Measurements from ENCODE around the gene JPH3. TPM values are rescaled to one million over a fixed set of nuclear protein-coding genes. Genes with fewer than 3 reads are reported as not detected.

The JPH3 gene
- total and polyA plus RNA-seq, 10 of the 15 experiments (the other 5 are each of a cell fraction or from before 2014, with no cell fraction given) = 0.05 TPM; not detected in 9

DNA sequence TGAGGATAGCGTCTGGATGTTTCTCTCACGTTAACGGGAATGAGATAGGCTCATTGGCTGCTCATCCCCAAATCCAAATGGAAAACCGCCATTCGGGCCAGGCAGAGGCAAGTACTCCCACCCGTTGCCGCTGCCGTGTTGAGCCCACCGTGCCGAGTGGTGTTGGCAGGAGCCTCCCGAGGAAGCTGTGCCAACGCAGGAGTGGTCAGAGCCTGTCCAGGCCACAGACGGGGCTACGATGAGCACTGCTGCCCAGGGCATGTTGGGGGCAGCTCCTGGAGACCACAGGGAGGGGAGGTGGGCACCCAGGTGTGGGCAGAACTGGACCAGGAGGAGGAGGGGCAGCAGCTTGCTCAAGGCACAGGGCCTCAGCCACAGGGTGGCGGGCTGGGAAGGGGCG is 91.5 kb downstream of the JPH3 start (continued):
- TF ChIP-seq MEF2A (IDR thresholded peaks at IDR 0.05; ENCODE audit: insufficient read depth, low read depth, low read length) (no peak), ZZZ3 (IDR thresholded peaks at IDR 0.05; ENCODE audit: control insufficient read depth, insufficient read length, low read depth) (no peak)

DNA sequence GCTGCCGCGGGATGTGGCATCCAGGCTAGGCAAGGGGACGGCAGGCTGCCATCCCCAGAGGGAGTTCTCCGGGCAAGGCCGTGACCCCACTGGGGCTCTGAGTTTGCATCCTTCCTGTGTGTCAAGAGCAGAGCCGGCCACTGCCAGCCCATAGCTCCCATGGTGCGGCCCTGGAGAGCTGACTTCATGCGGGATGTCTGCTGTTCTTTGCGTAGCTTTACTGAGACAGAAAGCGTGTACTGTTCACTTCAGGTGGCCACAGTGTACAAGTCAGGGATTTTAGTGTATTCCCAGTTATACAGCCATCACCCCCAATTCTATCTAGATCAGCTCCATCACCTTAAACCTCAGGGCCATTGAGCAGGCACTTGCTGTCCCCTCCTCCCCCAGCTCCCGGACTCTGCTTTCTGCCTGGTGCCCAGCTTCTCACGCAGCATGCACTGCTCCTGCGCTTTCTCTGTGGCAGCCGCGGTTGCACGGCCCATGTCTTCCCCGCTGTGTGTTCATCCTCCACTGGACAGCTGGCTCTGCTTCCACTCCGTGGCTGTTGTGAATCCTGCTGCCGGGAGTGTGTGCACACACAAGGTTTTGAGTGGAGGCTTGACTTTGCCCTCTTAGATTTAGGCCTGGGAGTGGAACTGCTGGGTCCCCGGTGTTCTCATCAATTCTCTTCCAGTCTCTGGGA is 92.3 kb downstream of the JPH3 start:
- no peaks in the 10 kb centered on the region for H4K20me1 ChIP-seq (ENCODE audit: control insufficient read depth, insufficient read depth)
- WGBS (ENCODE audit: insufficient coverage, insufficient replicate concordance, low lambda C conversion rate, missing lambda C conversion rate) = 98% methylated on average over 20 of the region's 20 CpGs
- no peak overlapping the region for H3K4me2 ChIP-seq (ENCODE audit: control insufficient read depth, insufficient read depth)
- no peaks in the 10 kb centered on the region for H3K9me3 ChIP-seq (replicated peaks; ENCODE audit: control insufficient read depth, insufficient read depth, low read length)
- no peak for TF ChIP-seq TAF1 (IDR thresholded peaks at IDR 0.05; ENCODE audit: borderline replicate concordance, low read depth, low read length)
- no peak for TF ChIP-seq BCL11A (IDR thresholded peaks at IDR 0.05; ENCODE audit: low read depth, low read length)
- TF ChIP-seq, protein P1, sequence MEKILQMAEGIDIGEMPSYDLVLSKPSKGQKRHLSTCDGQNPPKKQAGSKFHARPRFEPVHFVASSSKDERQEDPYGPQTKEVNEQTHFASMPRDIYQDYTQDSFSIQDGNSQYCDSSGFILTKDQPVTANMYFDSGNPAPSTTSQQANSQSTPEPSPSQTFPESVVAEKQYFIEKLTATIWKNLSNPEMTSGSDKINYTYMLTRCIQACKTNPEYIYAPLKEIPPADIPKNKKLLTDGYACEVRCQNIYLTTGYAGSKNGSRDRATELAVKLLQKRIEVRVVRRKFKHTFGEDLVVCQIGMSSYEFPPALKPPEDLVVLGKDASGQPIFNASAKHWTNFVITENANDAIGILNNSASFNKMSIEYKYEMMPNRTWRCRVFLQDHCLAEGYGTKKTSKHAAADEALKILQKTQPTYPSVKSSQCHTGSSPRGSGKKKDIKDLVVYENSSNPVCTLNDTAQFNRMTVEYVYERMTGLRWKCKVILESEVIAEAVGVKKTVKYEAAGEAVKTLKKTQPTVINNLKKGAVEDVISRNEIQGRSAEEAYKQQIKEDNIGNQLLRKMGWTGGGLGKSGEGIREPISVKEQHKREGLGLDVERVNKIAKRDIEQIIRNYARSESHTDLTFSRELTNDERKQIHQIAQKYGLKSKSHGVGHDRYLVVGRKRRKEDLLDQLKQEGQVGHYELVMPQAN (conservative IDR thresholded peaks at IDR 0.05) = no peak
- TF ChIP-seq MYC (IDR thresholded peaks at IDR 0.05; ENCODE audit: insufficient read depth, insufficient read length, insufficient replicate concordance, low read length, severe bottlenecking) = no peak
- no peak for TF ChIP-seq RUNX3 (IDR thresholded peaks at IDR 0.05; ENCODE audit: low read length)
- no peak for TF ChIP-seq ZNF687 (IDR thresholded peaks at IDR 0.05)
- no peak for TF ChIP-seq HDGF (IDR thresholded peaks at IDR 0.05)
- no peak for TF ChIP-seq ATF7 (IDR thresholded peaks at IDR 0.05; ENCODE audit: low read depth)
- no peak for TF ChIP-seq NR2C2 (IDR thresholded peaks at IDR 0.05; ENCODE audit: borderline replicate concordance, control insufficient read depth, insufficient read length, low read depth)
- TF ChIP-seq REST (IDR thresholded peaks at IDR 0.05; ENCODE audit: low read depth, low read length) = no peak
- ATAC-seq (no peak), DNase-seq (ENCODE audit: low read depth, low spot score) (no peak), FAIRE-seq (no peak)
- no peaks in the 10 kb centered on the region for H3K79me2 ChIP-seq (ENCODE audit: control insufficient read depth, insufficient read depth, low read length)
- intact Hi-C loops (cut with micrococcal nuclease; ENCODE audit: unreplicated experiment) = no loop called here
- H3K27ac ChIP-seq (ENCODE audit: control insufficient read depth, insufficient read depth) = no peak overlapping the region
- no peaks in the 10 kb centered on the region for H3K27me3 ChIP-seq (replicated peaks in 1 of 2; ENCODE audit: control insufficient read depth in 2 of 2, insufficient read depth in 2 of 2, low read length in 1 of 2)
- in situ Hi-C loops (cut with MboI) = no loop called here
- H3K4me1 ChIP-seq (ENCODE audit: control insufficient read depth, insufficient read depth, low read length) = peaks cover 19% of the 10 kb centered on the region
- POLR2A ChIA-PET = no interaction called here
- H2AFZ ChIP-seq (ENCODE audit: control insufficient read depth, low read depth, low read length) = no peak overlapping the region
- CTCF ChIA-PET = no interaction called here
- RAD21 ChIA-PET (ENCODE audit: unreplicated experiment) = no interaction called here
- SMC1A ChIA-PET (ENCODE audit: uncharacterized antibody, unreplicated experiment) = no interaction called here
- BruUV-seq (replicated peaks) = no TSS peak
- H3K36me3 ChIP-seq (ENCODE audit: control insufficient read depth in 2 of 2, insufficient read depth in 2 of 2, low read length in 1 of 2) = peaks cover 6 to 8% of the 10 kb centered on the region in 2 experiments; a peak in 3 of 4 replicates
- H3K9ac ChIP-seq (ENCODE audit: control insufficient read depth, insufficient read depth, low read length) = no peak overlapping the region
- no peak overlapping the region for H3K4me3 ChIP-seq

Data from GM12878 (cell line).